Measurements from ENCODE around the gene CHSY1. TPM values are rescaled to one million over a fixed set of nuclear protein-coding genes. Genes with fewer than 3 reads are reported as not detected.

Gene CHSY1
- polyA plus RNA-seq, 2 of the 4 experiments (the other 2 are of a cell fraction), result 16.0 to 28.1 TPM

- no peak for TF ChIP-seq RARB (CRISPR knock-in tag; IDR thresholded peaks at IDR 0.05)
These were observed 3.9 kb upstream of the CHSY1 start (continued) for GRCh38 chr15:101255615-101256241.

DNA sequence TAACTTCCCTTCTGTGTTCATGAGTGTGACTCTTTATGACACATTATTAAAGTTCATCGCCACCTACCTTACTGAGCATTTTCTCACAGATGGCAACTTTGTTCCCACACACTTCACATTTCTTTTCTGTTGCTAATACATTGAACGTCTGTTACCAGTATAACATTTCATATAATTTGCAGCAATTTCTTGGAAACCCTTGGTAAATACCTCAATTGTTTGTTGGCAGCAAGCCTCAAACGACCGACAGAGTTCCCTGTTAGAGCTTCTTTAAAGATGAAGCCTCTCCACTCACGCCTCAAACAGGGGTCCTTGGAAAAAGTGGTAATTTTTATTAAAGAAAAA, 3.2 kb upstream of the CHSY1 start:
- Histone ChIP-seq H3K4me2 (no peak overlapping the region), H3K9me3 (no peaks in the 10 kb centered on the region), H3K27ac (no peak overlapping the region), H3K4me1 (peaks cover 14% of the 10 kb centered on the region), H3K4me3 (no peak overlapping the region)
- DNase-seq (ENCODE audit: low read depth in 1 of 2, low spot score in 1 of 2) (no peak), FAIRE-seq (no peak), ATAC-seq (no peak)
- ChIA-PET POLR2A (no interaction called here), CTCF (interaction anchor here (0.6 to 9.0 kb wide), 6 partner anchors 12 to 337 kb away, joined by 4 to 275 read pairs (median 32); no protein-coding TSS in a partner anchor)
- TF ChIP-seq, protein P1, sequence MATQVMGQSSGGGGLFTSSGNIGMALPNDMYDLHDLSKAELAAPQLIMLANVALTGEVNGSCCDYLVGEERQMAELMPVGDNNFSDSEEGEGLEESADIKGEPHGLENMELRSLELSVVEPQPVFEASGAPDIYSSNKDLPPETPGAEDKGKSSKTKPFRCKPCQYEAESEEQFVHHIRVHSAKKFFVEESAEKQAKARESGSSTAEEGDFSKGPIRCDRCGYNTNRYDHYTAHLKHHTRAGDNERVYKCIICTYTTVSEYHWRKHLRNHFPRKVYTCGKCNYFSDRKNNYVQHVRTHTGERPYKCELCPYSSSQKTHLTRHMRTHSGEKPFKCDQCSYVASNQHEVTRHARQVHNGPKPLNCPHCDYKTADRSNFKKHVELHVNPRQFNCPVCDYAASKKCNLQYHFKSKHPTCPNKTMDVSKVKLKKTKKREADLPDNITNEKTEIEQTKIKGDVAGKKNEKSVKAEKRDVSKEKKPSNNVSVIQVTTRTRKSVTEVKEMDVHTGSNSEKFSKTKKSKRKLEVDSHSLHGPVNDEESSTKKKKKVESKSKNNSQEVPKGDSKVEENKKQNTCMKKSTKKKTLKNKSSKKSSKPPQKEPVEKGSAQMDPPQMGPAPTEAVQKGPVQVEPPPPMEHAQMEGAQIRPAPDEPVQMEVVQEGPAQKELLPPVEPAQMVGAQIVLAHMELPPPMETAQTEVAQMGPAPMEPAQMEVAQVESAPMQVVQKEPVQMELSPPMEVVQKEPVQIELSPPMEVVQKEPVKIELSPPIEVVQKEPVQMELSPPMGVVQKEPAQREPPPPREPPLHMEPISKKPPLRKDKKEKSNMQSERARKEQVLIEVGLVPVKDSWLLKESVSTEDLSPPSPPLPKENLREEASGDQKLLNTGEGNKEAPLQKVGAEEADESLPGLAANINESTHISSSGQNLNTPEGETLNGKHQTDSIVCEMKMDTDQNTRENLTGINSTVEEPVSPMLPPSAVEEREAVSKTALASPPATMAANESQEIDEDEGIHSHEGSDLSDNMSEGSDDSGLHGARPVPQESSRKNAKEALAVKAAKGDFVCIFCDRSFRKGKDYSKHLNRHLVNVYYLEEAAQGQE (IDR thresholded peaks at IDR 0.05), result no peak
- TF ChIP-seq CHD4 (IDR thresholded peaks at IDR 0.05; ENCODE audit: borderline replicate concordance) (no peak), SMC3 (IDR thresholded peaks at IDR 0.05) (no peak), NR3C1 (IDR thresholded peaks at IDR 0.05) (no peak), EP300 (IDR thresholded peaks at IDR 0.05) (no peak), POLR2AphosphoS2 (conservative IDR thresholded peaks at IDR 0.05; ENCODE audit: low read length) (no peak), NPAS2 (CRISPR knock-in tag; IDR thresholded peaks at IDR 0.05; ENCODE audit: borderline replicate concordance) (no peak), FOSL2 (IDR thresholded peaks at IDR 0.05) (no peak), FOSL2 (CRISPR knock-in tag; IDR thresholded peaks at IDR 0.05) (no peak), RCOR1 (IDR thresholded peaks at IDR 0.05; ENCODE audit: low read depth, low read length) (no peak), MYC (IDR thresholded peaks at IDR 0.05; ENCODE audit: borderline replicate concordance, low read length) (no peak), CBX8 (IDR thresholded peaks at IDR 0.05) (no peak)
- WGBS (ENCODE audit: missing lambda C conversion rate), result 72% methylated on average over 5 of the region's 5 CpGs

DNA sequence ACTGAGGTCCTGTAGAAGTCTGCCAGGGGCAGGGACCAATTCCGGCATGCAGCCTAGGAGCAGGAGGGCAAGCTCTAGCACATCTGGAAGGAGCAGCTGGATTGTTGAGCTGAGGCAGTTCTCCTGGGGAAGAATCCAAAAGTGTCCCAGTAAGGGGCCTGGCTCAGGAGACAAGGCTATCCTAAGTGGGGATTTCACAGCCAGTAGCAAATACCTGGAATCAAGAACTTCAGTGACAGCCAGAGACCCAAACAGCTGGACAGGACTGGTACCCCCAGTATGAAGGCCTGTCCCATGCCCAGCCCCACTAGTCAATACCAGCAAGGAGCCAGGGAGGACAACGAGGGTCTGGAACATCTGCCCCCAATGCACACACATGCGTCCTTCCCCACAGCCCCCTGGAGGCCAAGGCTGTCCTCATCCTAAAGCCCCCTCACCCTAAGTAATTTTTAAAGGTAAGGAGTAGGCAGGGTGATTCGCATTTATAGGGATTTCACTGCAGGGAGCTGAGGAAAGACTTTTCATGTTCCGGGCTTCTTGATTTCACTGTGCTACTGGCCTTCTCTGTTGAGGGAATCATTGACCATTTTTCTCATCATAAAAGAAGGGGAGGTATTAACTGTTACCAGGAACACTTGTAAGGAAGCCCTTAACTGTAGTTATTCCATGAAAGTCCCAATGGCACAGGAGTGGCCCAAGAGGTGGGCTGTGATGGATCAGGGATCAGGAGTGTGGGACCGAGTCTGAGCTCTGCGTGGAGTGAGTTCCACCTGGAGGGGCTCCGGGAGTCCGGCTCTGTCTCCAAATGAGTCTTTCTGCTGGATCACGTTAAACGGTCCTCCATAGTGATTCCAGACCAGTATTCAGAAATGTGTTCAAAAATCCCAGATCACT, 2.6 kb upstream of the CHSY1 start:
- H3K27ac ChIP-seq, result no peak overlapping the region
- no peaks in the 10 kb centered on the region for H3K9me3 ChIP-seq
- H3K4me1 ChIP-seq, result peaks cover 20% of the 10 kb centered on the region
- no peak for FAIRE-seq
- POLR2A ChIA-PET, result no interaction called here
- TF ChIP-seq RARB (CRISPR knock-in tag; IDR thresholded peaks at IDR 0.05), result no peak
- H3K4me2 ChIP-seq, result no peak overlapping the region
- no peak for ATAC-seq
- no peak overlapping the region for H3K4me3 ChIP-seq
- DNase-seq (ENCODE audit: low read depth in 1 of 2, low spot score in 1 of 2), result no peak
- CTCF ChIA-PET, result interaction anchor here (1.3 to 9.0 kb wide), 7 partner anchors 12 to 337 kb away, joined by 3 to 275 read pairs (median 5); no protein-coding TSS in a partner anchor
- 81% methylated on average over 11 of the region's 11 CpGs for WGBS (ENCODE audit: missing lambda C conversion rate)

DNA sequence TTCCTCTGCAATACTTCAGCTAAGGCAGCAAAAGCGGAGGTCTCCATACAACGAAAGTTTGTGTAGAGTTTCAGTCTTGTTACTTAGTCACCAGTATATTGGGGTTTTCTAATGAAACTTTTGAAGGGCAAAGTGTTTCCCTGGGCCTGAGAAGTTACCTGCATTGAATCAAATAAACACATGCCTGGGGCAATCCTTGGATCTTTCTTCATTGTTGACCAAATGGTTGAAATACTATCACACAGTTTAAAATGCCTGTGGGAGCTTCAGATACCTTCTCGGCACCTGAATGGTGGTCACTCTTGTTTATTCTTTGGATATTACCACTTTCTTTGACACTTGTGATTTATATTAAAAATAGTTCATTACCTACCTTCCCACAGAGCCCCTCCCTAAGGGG, 988 bp upstream of the CHSY1 start:
- DNase-seq (ENCODE audit: low read depth in 1 of 2, low spot score in 1 of 2) (no peak), ATAC-seq (no peak), FAIRE-seq (no peak)
- CTCF ChIA-PET, result interaction anchor here (1.6 to 9.0 kb wide), 3 partner anchors 165 to 241 kb away, joined by 3 to 275 read pairs (median 216); no protein-coding TSS in a partner anchor
- Histone ChIP-seq H3K4me2 (peak overlapping the region; percentile 87), H3K4me1 (peaks cover 17% of the 10 kb centered on the region), H3K4me3 (peak overlapping the region; percentile 82), H3K9me3 (no peaks in the 10 kb centered on the region), H3K27ac (peak overlapping the region; percentile 85 to 92)
- POLR2A ChIA-PET, result interaction anchor here (1.0 to 1.7 kb wide), 3 partner anchors 15 to 51 kb away, joined by 3 to 7 read pairs (median 5); partner anchors contain the start of gene SNRPA1
- WGBS (ENCODE audit: missing lambda C conversion rate), result 69% methylated on average over 3 of the region's 3 CpGs
- TF ChIP-seq EHMT2 (IDR thresholded peaks at IDR 0.05; ENCODE audit: low read depth), result no peak
- no peak for TF ChIP-seq CHD4 (IDR thresholded peaks at IDR 0.05; ENCODE audit: borderline replicate concordance)
- TF ChIP-seq HDAC2 (IDR thresholded peaks at IDR 0.05), result no peak
- TF ChIP-seq POLR2A (IDR thresholded peaks at IDR 0.05; ENCODE audit: low read length), result no peak
- no peak for TF ChIP-seq MAFK (IDR thresholded peaks at IDR 0.05; ENCODE audit: partially characterized antibody)
- TF ChIP-seq PBX3 (IDR thresholded peaks at IDR 0.05), result no peak
- no peak for TF ChIP-seq ATOH8 (CRISPR knock-in tag; IDR thresholded peaks at IDR 0.05; ENCODE audit: low read depth)
- TF ChIP-seq FOSB (CRISPR knock-in tag; IDR thresholded peaks at IDR 0.05), result no peak
- TF ChIP-seq ZNF302 (CRISPR knock-in tag; IDR thresholded peaks at IDR 0.05), result no peak
- no peak for TF ChIP-seq HES2 (IDR thresholded peaks at IDR 0.05)
- no peak for TF ChIP-seq PHF8 (IDR thresholded peaks at IDR 0.05; ENCODE audit: borderline replicate concordance, low read depth)
- no peak for TF ChIP-seq ZC3H11A (IDR thresholded peaks at IDR 0.05)
- TF ChIP-seq NPAS2 (CRISPR knock-in tag; IDR thresholded peaks at IDR 0.05; ENCODE audit: borderline replicate concordance), result no peak
- no peak for TF ChIP-seq FOSL2 (IDR thresholded peaks at IDR 0.05)
- TF ChIP-seq FOSL2 (CRISPR knock-in tag; IDR thresholded peaks at IDR 0.05), result no peak
- TF ChIP-seq RFX5 (IDR thresholded peaks at IDR 0.05), result no peak

All from A549 (cell line).